ENCODE results near the gene GSK3A.

Gene GSK3A

DNA sequence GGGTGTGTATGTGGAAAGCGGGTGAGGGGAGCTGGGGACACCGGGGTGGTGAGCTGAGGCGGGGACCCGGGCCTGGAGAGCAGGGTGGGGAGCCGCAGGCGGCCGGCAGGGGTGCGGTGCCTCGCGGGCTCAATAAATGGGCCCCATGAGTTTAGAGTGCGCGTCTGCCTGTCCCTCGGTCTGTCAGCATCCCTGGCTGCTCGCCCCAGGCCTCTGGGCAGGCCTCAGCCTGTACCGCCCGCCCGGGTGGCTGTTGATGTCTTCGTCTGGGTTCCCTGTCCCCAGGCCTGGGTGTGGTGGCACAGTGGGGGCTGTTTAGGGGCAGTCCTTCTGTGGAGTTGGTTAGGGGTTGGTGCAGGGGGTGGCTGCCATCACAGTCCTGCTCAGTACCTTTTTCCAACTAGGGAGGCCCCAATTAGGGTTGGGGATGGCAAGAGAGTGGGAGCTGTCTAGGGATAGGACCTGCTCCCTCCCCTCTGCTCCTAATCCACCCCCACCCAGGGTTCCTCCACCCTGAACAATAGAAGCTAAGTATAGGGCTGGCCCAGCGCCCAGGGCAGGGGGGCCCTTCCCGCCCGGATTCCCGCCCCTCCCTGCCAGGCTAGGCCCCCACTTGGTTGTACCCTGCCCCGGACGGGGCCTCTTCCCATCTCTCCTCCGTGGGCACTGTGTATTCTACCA, 38.9 kb upstream of the GSK3A start:
- peak in 47 of 51 donors; percentile 38 to 89 (median 69) for DNase-seq

DNA sequence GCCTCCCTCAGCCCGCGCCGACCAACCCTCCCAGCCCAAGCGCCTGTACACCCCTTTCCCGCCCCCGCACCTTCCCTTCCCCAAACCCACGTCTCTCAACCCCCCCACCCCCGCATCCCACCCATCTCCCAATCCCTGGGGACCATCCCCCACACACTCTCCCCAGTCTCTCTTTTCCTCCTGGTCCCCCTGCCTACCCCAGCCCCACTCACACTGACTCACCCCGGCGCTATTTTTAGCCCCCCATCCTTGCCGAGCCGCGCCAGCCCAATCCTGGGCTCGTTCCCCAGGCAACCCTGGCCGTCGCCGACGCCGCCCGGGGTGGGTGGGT, 38.4 kb upstream of the GSK3A start:
- DNase-seq = peak in 36 of 51 donors; percentile 38 to 90 (median 72)

DNA sequence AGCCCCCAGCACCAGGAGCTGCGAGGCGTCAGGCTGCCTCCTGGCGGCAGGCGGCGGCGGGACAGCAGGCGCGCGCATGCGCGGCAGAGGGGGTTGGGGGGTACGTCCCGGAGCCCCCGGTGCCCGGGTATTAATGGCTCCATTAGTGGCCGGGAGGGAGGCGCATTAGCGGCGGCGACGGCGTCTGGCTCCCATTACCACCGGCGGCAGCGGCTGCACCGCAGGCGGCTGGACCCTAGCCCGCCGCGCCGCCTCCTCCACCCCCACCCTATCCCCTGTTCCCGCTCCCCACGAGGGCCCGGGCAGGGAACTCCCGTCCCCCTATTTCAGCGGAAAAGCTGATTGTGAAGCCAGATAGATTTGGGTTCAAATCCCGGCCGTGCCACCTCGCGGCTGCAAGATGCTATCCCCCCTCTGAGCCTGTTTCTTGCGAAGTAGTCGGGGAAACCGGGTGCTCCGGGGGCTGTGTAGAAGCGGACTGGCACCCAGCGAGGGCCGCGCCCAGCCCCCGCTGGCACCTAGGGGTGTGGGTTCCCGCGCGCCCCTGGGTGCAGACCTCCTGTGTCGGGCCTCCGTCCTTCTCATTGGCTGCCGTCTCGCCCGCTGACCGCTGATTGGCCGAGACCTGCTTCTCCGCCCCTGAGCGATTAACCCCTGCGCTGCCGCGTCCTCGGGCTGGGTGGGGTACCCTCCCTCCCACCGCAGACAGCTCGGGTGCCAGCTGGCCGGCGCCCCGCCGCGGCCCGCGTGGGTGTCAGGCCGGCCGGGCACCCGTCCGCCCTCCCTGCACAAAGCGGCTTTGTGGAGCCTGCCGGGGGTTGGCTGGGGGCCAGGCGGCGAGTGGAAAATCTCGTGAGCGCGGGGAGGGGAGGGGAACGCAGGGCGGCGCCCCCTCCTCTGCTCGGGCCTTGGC, 37.8 kb upstream of the GSK3A start:
- DNase-seq = peak; percentile 68 to 99 (median 93)

DNA sequence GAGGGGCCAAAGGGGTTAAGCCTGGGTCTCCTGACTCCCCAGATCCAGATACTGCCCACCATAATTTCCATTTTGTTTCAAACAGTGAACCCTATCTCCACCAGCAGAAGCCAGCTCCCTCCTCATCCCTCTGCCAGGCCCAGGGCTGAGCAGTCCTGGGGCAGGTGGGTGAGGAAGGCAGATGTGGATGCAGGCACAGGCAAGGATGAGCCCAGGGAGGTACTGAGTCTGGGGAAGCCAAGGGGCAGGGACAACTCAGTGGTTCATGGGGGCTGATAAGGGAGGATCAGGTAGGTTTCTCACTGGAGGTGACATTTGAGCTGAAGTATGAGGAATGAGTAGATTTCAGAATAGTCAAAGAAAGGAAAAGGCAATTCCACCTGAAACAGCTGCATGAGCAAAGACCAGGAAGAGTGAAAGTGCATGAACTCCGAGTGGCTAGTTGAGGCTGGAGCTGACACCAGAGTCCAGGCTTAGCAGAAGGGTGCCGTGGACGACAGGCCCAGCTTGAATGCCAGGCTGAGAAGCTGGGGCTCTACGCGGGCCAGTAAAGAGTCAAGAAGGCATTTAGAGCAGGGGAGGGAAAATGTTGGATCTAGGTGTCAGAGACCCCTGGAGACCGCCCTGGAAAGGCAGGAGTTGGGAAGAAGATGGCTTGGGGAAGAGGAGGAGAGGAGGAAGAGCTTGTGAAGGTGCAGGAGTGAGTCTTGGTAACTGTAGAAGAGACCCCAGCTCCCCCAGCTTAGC, 36.9 kb upstream of the GSK3A start:
- DNase-seq = peak in 3 of 51 donors; percentile 33 to 69 (median 49)

DNA sequence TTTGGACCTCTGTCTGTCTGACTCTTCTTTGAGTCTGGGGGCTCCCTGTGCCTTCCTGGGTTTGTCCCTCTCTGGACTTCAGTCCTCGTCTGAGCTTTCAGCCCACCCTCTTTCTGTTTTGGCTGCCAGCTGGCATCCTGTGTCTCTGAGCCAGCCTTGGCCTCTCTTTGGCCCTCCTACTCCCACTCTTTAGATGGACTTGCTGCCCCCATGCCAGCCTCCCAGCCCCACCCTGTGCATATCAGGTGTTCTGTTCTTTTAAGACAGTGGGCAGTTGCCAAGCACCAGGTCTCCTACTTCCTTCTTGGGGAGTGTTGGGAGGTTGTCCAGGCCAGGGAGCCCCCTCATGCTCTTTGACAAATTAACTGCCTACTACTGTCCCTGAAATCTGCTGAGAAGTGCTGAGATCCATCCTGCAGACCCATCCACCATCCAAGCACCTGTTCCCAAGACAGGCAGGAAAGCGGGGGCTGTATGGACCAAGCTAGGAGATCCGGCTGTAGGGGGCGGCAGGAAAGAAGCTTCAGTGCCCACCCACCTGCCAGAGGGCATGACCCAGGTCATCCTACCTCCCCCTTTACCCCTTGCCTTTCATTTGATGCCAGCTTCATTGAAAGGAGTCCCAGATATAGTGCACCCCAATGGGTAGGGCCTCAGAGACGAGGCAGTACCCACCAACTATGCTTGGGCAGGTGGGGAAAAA, 36.2 kb upstream of the GSK3A start:
- DNase-seq = no peak

DNA sequence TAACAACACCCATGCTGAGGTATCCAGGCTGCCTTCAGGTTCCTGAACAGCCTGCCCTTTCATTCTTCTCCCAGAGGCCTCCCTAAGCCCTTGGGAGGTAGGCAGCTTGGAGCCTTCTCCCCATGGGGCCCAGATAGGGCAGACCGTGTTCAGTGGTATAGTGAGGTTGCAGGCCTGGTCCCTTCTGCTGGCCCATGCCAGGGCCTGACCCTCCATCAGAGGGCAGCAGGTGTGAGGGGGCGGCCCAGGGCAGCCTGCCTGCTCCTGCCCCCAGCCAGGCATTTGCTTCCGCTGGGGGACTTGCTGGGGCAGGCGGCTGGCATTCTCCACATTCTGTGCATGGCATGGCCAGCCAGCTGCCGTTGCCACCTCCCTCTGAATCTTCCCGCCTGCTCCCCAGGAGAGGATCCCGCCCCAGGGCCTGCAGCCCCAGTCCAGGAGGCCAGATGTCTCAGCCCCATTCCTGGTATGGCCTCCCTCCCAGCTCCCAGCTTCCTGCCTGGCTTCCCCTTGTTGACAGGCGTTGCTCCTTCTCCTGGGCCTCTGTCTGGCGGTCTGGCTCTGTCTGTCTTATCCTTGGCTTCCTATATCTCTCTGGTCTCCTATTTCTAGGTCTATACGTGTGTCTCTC, 35.5 kb upstream of the GSK3A start:
- DNase-seq = peak in 1 of 51 donors; percentile 21

DNA sequence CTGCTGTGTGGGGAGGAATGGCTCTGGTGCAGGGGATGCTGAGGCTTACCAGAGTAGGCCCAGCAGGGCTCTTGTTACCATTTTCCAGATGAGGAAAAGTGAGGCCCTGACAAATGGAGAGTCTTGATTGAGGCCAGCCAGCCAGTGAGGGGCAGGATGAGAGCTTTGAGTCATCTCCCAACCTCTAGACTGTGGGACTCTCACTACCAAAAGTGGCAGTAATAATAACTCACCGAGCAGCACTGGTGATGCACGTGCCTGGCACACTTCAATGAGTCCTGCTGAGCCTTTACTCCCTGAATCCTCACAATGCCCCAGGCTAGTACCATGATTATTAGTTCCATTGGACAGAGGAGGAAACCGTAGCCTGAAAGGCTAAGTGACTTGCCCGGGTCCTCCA, 34.4 kb upstream of the GSK3A start:
- no peak for DNase-seq

DNA sequence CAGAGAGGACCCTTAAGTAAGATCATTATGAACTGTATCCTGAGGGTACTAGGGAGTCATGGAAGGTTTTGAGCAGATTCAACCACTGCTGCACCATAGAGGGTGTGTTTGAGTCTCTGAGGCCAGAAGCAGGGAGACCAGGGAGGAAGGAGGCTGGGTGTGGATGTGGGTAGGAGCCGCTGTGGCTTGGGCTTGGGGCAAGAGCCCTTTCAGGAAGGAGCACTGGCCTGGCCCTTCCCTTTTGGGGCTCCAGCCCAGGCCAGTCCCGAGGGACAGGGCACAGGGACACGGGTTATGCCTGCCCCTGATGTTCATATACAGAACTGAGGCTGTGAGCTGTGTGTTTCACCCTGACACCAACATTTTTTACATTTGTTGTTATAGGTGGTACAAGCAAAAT, 33.9 kb upstream of the GSK3A start:
- no peak for DNase-seq

DNA sequence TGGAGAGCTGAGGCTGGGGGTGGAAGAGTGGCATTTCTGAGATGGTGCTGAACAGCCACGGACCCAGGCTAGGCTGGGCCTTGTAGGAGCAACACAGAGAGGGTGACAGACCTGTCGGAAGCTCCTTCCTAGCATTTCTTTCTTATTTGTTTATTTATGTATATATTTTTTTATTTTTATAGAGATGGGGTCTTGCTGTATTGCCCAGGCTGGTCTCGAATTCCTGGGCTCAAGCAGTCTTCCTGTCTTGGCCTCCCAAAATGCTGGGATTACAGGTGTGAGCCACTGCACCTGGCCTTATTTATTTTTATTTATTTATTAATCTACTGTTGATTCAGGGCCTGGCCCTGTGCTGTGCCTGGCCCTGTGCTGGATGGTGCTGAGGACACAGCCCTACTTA, 33.1 kb upstream of the GSK3A start:
- no peak for DNase-seq

DNA sequence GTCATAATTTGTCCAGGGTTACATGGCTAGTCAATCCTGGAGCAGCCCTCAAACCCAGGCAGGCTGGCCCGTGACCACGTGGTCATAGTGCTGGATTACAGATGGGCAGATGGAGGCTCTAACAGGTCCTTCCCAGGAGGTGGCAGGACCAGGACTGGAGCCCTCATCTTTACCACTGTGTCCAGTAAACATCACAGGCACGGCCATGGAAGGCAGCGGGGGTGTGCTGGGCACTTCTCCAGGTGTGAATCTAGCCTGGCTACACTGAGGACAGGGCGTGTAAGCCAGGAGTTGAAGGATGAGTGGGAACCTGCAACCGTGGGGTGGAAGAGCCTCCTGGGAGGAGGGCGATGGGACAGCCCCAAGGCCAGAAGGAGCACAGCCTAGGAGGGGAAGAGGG, 32.7 kb upstream of the GSK3A start:
- DNase-seq = no peak

DNA sequence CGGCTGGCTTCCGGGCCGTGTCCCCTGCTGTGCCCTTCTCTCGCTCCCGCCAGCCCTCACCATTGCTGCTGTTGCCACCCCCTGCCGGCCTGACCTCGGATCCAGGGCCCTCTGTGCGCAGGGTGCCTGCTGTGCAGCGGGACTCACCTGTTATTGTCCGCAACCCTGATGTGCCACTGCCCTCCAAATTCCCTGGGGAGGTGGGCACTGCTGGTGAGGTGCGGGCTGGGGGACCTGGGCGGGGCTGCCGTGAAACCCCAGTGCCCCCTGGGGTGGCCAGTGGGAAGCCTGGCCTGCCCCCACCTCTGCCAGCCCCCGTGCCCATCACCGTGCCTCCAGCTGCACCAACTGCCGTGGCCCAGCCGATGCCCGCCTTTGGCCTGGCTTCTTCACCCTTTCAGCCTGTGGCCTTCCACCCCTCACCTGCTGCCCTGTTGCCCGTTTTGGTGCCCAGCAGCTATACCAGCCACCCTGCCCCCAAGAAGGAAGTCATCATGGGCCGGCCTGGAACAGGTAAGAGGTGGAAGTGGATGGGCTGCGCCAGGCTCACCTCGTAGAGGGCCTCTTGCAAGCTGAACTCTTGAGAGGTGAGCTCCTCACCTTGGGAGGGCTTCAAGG, 31.8 kb upstream of the GSK3A start:
- no peak for DNase-seq

DNA sequence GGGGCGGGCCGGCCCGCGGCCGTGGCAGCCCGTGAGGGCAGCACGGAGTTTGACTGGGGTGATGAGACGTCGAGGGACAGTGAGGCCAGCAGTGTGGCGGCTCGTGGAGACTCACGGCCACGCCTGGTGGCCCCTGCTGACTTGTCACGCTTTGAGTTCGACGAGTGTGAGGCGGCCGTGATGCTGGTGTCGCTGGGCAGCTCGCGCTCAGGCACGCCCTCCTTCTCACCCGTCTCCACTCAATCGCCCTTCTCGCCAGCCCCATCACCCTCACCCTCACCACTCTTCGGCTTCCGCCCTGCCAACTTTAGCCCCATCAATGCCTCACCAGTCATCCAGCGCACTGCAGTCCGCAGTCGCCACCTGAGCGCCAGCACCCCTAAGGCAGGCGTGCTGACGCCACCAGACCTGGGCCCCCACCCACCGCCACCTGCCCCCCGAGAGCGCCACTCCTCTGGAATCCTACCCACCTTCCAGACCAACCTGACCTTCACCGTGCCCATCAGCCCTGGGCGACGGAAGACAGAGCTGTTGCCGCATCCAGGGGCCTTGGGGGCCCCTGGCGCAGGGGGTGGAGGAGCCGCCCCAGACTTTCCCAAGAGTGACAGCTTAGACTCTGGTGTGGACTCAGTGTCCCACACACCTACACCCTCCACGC, 31.1 kb upstream of the GSK3A start:
- DNase-seq = no peak

DNA sequence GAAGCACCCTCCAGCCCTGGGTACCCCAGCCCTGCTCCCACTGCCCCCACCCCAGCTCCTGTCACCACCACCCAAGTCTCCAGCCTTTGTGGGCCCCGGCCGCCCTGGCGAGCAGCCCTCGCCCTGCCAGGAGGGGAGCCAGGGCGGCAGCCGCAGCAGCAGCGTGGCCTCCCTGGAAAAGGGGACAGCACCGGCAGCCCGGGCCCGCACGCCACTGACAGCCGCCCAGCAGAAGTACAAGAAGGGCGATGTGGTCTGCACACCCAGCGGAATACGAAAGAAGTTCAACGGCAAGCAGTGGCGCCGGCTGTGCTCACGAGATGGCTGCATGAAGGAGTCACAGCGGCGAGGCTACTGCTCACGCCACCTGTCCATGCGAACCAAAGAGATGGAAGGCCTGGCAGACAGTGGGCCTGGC, 30.6 kb upstream of the GSK3A start:
- no peak for DNase-seq

DNA sequence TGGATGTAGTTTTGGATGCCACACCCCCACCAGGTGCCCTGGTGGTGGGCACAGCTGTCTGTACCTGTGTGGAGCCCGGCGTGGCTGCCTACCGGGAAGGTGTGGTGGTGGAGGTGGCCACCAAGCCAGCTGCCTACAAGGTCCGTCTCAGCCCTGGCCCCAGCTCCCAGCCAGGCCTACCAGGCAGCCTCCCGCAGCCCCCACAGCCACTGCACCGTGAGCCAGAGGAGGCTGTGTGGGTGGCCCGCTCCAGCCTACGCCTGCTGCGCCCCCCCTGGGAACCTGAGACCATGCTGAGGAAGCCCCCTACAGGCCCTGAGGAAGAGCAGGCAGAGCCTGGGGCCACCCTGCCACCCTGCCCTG, 30.1 kb upstream of the GSK3A start:
- no peak for DNase-seq

DNA sequence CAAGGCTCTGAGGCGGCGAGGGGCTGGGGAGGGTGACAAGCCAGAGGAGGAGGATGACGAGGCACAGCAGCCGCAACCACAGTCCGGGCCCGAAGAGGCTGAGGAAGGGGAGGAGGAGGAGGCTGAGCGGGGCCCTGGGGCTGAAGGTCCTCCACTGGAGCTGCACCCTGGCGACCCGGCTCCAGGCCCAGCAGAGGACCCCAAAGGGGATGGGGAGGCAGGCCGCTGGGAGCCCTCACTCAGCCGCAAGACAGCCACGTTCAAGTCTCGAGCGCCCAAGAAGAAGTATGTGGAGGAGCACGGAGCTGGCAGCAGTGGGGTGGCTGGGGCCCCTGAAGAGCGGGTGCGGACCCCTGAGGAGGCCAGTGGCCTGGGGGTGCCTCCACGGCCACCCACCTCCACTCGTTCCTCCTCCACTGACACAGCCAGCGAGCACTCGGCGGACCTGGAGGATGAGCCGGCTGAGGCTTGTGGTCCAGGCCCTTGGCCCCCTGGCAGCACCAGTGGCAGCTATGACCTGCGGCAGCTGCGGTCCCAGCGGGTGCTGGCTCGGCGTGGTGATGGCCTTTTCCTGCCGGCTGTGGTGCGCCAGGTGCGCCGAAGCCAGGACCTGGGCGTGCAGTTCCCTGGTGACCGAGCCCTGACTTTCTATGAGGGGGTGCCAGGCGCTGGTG, 29.6 kb upstream of the GSK3A start:
- no peak for DNase-seq

DNA sequence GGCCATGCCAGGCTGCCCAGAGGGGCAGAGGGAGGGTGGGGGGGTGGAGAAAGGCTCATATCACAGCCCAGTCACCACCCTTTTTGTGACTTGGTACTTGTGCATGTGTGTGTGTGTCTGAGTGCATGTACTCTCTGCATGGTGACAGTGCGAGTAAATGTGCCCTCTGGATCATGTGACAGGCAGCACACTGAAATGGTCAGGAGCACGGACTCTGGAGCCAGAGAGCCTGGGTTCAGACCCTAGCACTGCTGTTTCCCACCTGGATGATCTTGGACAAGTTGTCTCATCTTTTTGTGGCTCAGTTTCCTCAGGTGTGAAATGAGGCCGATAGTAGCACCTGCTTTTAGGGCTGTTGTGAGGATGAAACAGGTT, 28.6 kb upstream of the GSK3A start:
- DNase-seq = peak in 1 of 51 donors; percentile 47

DNA sequence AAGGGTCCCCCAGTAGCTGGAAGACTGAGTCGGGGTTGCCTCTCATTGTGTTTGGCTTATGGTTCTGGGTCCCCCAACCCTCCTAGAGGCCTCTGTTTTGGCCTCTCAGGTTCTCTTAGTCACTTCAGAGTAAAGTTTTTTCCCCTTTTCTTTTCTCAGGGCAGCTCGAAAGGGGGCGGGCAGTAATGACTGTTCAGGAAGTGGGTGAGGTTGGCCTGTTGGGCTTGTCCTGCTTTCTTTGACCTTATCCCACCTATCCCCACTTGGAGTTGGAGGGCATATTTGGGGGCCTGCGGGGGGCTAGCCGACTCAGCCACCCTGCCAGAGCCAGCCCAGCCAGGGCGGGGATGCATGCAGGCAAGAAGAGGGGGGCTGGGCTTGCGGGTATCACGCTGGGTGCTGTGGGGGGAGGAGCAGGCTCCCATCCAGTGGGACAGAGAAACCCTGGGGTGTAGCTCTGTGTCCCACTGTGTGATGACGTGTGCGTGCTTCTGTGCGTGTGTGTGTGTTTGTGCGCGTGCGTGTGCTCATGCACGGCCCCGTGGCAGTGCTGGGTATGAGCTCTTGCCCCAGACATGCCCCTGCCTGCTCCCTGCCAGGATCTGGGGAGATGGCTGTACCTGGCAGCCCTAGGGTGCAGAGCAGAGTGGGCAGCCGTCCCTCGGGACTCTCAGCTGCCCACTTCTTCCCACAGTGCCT, 28.1 kb upstream of the GSK3A start:
- DNase-seq = peak in 26 of 51 donors; percentile 12 to 80 (median 49)

DNA sequence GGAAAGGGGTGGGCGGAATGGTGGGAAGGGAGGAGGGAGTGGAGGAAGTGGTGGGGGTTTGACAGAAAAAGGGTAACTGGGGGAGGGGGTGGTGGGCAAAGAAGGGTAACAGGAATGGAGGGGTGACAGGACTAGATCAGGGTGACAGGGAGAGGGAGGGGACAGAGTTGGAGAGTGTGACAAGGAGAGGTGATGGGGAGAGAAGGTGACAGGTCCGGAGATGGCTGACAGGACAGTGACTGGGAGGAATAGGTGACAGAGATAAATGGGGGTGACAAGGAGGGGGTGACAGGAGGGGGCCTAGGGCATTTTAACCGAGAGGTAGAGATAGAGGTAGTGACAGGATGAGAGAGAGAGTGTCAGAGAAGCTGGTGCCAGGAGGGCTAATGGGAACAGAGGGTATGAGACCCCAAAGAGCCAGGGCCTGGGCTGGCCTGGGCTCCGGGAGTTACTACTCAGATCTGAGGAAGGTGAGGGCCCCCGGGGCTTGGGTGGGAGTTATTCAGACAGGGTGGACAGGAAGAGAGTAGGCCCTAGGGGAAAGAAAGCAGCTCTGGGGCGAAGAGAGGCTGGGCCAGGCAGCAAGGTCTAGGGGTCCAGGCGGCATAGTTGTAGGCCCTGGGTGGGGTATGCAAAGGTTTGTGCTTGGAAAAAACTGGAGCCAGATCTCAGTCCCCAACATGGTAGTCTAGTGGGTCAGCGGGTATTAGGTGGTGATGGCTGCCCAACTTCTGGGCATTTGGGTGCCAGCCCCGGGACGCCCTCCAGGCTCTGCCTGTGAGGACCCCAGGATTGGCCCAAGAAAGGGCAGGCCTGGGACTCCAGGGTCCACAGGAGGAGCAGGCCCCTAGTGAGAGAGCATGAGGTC, 27.3 kb upstream of the GSK3A start:
- DNase-seq = peak in 2 of 51 donors; percentile 13 to 55

Measured in hypothalamus (tissue), 51 donors.